Adrenal gland (tissue), 12 donors: ENCODE results near the gene DYSF. TPM values are rescaled to one million over a fixed set of nuclear protein-coding genes. Genes with fewer than 3 reads are reported as not detected.

ENCODE experiments used
- DNase-seq, 7 donors: peaks; one replicate each; pipeline ENCODE4 v3.0.0-alpha.2; 2019 to 2020
- H3K27ac ChIP-seq, 5 donors: fragments of 200-600 bp; sonication (generic) in 4 of 5; 1 replicate in 3 of 5; 2 replicates in 2 of 5; pipeline versions ENCODE4 v1.5.1 to v1.8.0; 2016 to 2020; ENCODE audit warnings: mild to moderate bottlenecking in 1 of 5
- H3K27me3 ChIP-seq: fragments of 200-600 bp; 2 replicates; pipeline ENCODE4 v1.8.0; 2021
- H3K36me3 ChIP-seq, 2 donors: fragments of 200-600 bp; replicated peaks in 1 of 2; 1 replicate in 1 of 2; 2 replicates in 1 of 2; pipeline versions ENCODE4 v1.5.1 to v1.8.0; 2018 to 2022
- H3K4me1 ChIP-seq, 2 donors: fragments of 200-600 bp; replicated peaks in 1 of 2; 1 replicate in 1 of 2; 2 replicates in 1 of 2; pipeline versions ENCODE4 v1.5.1 to v1.8.0; 2018 to 2021
- H3K4me3 ChIP-seq, 4 donors: fragments of 200-600 bp; sonication (generic) in 3 of 4; one replicate each; pipeline ENCODE4 v1.5.1; 2016 to 2018
- H3K9me3 ChIP-seq, 3 donors: fragments of 200-600 bp; sonication (generic) in 1 of 3; replicated peaks in 1 of 3; 1 replicate in 2 of 3; 2 replicates in 1 of 3; pipeline versions ENCODE4 v1.5.1 to v1.8.0; 2016 to 2021
- POLR2A ChIP-seq, 2 donors: fragments of 450-650 bp; IDR thresholded peaks; one replicate each; pipeline ENCODE4 v1.6.1; 2017; ENCODE audit warnings: antibody characterized with exemption in 2 of 2, mild to moderate bottlenecking in 2 of 2, moderate library complexity in 1 of 2
- WGBS, 4 donors: extraction: QIAGEN DNeasy Blood & Tissue Kit in 2 of 4; methylation state at CpG; one replicate each; pipeline versions ENCODE4 v1.1.5 to v1.1.7; 2013 to 2017; 5-methylcytosine and 5-hydroxymethylcytosine counted together
- intact Hi-C, 2 donors: fragments of 100-400 bp; cut with DNase I; formaldehyde crosslinking; loops; one replicate each; pipeline versions ENCODE4 v1.14.1 to v1.15.0; 2022 to 2023
- polyA plus RNA-seq, 3 donors: library from polyadenylated mRNA; stranded (reverse); fragments of 200-250 nt in 2 of 3; fragments of 350-450 nt in 1 of 3; fragmentation: Illumina TruSeq in 1 of 3; extraction: RNeasy Lipid Tissue Mini Kit (QIAGEN cat#74804) in 1 of 3; gene quantifications; one replicate each; pipeline ENCODE4 v1.2.3, GENCODE V29; 2013 to 2014
- total RNA-seq, 9 donors: library from RNA; depleted of rRNA in 4 of 9; stranded (reverse); fragments of >200 nt in 4 of 9; fragments of 120-200 nt in 1 of 9; fragmentation: NEBNext Ultra II Directional in 1 of 9; extraction: Animal tissue kit (Norgen Biotek cat#: 25700) in 1 of 9; gene quantifications; one replicate each; pipeline versions ENCODE4 v1.1.0 to v1.2.4, GENCODE V29; 2013 to 2023
- TF ChIP-seq, protein P1 (sequence below), 6 experiments: fragments of 450-650 bp in 4 of 6; fragments of 200-600 bp in 2 of 6; sonication (generic) in 1 of 6; IDR thresholded peaks; 1 replicate in 5 of 6; 2 replicates in 1 of 6; pipeline versions ENCODE4 v1.5.1 to v1.8.0; 2016 to 2021; ENCODE audit warnings: antibody characterized with exemption in 6 of 6, mild to moderate bottlenecking in 2 of 6, moderate library complexity in 1 of 6
- donor health status: healthy with polysubstance abuse.
- donor health status: Bipolar disorder and iron deficiency.
- donor health status: DM: yes; HTN: yes; CAD: no.
- donor health status: DM: no; HTN: no; CAD: no.
- donor health status: DM: no; HTN: no; CAD: no.
- donor health status: DM: yes; HTN: yes; CAD: no.

DYSF gene
- total and polyA plus RNA-seq, 12 donors: 3.2 to 22.4 (median 15.3) TPM

DNA sequence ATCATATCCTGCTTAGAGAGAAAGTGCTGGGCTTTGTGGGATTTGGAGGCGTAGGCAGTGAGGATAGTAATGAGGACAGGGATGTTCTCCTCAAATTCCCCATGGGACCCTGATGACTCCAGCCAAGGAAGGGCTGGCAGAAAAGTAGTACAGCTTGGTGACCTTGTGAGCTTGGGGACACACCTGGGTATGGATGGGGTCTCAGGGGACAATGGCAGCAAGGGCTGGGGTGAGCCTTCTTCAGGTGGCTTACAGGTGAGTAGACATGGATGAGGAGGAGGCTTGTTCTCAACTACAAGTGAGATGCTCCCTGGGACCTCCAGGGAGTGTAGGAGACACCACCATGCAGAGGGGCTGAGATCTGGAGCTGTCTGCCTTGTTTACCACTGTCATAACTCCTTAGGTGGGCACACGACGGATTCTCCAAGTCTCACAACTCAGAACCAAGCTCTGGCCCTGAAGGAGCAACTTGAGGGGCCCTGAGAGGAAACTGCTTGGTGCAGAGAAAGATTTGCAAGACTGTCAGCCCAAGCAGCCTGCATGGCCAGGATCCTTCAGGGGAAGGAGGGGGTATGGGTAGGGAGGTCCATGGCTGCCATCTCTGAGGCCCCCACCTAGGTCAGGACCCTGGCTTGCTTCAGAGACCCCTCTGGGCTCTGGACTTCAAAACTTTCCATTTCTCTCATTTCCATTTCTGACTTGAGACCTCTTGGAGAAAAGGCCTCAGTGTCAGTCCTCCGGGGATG is 262.8 kb downstream of the DYSF start:
- no peak for TF ChIP-seq POLR2A (IDR thresholded peaks at IDR 0.05)
- TF ChIP-seq, protein P1, sequence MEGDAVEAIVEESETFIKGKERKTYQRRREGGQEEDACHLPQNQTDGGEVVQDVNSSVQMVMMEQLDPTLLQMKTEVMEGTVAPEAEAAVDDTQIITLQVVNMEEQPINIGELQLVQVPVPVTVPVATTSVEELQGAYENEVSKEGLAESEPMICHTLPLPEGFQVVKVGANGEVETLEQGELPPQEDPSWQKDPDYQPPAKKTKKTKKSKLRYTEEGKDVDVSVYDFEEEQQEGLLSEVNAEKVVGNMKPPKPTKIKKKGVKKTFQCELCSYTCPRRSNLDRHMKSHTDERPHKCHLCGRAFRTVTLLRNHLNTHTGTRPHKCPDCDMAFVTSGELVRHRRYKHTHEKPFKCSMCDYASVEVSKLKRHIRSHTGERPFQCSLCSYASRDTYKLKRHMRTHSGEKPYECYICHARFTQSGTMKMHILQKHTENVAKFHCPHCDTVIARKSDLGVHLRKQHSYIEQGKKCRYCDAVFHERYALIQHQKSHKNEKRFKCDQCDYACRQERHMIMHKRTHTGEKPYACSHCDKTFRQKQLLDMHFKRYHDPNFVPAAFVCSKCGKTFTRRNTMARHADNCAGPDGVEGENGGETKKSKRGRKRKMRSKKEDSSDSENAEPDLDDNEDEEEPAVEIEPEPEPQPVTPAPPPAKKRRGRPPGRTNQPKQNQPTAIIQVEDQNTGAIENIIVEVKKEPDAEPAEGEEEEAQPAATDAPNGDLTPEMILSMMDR (IDR thresholded peaks at IDR 0.05): no peak
- H3K9me3 ChIP-seq: no peaks in the 10 kb centered on the region
- peaks cover 16 to 17% of the 10 kb centered on the region in 2 donors for H3K4me1 ChIP-seq
- DNase-seq: no peak
- intact Hi-C loops: no loop called here
- no peak overlapping the region for H3K4me3 ChIP-seq
- WGBS, 4 donors: 76 to 92% (median 87%) methylated on average over 4 of the region's 4 CpGs
- peak overlapping the region in 1 of 5 donors; percentile 18 for H3K27ac ChIP-seq
- no peaks in the 10 kb centered on the region for H3K27me3 ChIP-seq
- H3K36me3 ChIP-seq: no peaks in the 10 kb centered on the region

DNA sequence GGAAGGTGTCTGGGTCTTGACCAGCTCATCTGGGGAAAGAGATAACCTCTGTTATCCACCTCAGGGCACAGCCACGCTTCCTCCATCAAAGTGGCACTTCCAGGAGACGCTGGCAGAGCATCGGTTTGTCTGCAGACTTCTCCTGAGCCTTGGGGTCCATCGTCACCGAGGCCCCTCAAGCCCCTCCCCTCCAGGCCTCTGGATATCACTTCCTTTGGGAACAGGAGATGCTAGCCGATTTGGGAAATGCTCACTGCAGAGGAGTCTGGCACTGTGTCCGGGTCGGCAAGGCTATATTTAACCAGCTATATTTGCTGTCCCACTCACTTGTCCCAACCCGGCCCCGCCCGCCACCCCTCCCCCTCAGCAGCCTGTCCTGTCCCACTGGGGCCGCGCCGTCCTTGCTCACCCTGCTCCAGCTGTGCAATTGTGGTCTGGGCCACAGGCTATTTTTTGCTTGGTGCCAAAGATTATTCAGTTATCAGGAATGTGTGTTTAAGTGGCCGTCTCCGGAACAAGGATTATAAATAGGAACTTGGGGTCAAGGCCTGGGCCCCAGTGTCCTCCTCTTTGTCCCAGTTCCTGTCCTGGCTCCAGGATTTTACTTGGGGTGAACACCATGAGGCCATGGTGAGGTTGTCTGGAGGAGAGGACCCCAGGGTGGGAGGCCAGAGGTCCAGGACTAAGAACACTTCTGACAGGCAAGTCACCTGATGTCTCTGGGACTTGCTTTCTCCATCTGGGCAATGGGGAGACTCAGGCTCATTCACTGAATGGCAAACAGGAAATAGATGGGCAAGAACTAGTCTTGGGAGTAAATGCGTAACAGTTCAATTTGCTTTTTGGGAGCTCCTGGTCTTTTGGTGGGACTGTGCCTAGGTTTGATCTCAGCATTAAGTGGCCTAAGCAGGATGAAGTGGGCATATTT is 263.6 kb downstream of the DYSF start:
- H3K36me3 ChIP-seq: no peaks in the 10 kb centered on the region
- no peak overlapping the region for H3K4me3 ChIP-seq
- intact Hi-C loops: no loop called here
- H3K4me1 ChIP-seq: peaks cover 16 to 17% of the 10 kb centered on the region in 2 donors
- no peak for TF ChIP-seq POLR2A (IDR thresholded peaks at IDR 0.05)
- TF ChIP-seq, protein P1 (IDR thresholded peaks at IDR 0.05): no peak
- peak overlapping the region in 1 of 5 donors; percentile 43 for H3K27ac ChIP-seq
- WGBS, 4 donors: 24 to 41% (median 36%) methylated on average over 5 to 17 of the region's 17 CpGs
- H3K9me3 ChIP-seq: no peaks in the 10 kb centered on the region
- DNase-seq: peak; percentile 49 to 93 (median 89)
- H3K27me3 ChIP-seq: no peaks in the 10 kb centered on the region

DNA sequence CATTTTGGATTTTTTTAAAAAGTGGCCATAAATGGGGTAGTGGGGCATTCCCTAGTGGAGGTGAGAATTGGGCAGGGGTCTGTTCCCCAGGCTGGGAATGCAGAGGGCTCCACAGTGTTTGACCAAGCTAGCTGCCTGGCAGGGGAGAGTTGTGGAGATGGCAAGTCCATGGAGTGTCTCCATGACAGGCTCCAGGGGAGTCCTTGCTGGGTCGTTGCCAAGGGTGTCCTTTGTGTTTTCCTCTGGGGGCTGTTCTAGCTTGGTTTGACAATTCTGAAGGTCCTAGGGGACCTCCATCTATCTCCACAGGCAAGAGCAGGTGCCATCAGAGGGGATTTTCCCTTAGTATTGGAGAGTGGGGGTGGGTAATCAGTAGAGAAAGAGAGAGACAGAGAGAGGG is 265.3 kb downstream of the DYSF start:
- Histone ChIP-seq H3K4me3 (no peak overlapping the region), H3K9me3 (no peaks in the 10 kb centered on the region), H3K4me1 (peaks cover 16 to 17% of the 10 kb centered on the region in 2 donors), H3K27me3 (no peaks in the 10 kb centered on the region), H3K36me3 (no peaks in the 10 kb centered on the region), H3K27ac (no peak overlapping the region)
- TF ChIP-seq, protein P1 (IDR thresholded peaks at IDR 0.05): no peak
- no peak for TF ChIP-seq POLR2A (IDR thresholded peaks at IDR 0.05)
- no peak for DNase-seq
- WGBS, 4 donors: 76 to 92% (median 87%) methylated on average over 1 of the region's 1 CpG
- intact Hi-C loops: no loop called here
